Brain microvascular endothelial cell (primary cell): ENCODE results near the gene MLLT6.

Experiments used
- DNase-seq: peaks from one replicate; pipeline ENCODE4 v3.0.0-alpha.2; 2020
- H3K27ac ChIP-seq: fragments of 250-450 bp; sonication (Bioruptor Pico); 2 replicates; pipeline ENCODE4 v1.5.1; 2020; ENCODE audit warnings: mild to moderate bottlenecking, moderate library complexity
- H3K27me3 ChIP-seq: fragments of 250-450 bp; sonication (Bioruptor Pico); replicated peaks from 2 replicates; pipeline ENCODE4 v1.5.1; 2020; ENCODE audit warnings: mild to moderate bottlenecking
- H3K36me3 ChIP-seq: fragments of 250-450 bp; sonication (Bioruptor Pico); replicated peaks from 2 replicates; pipeline ENCODE4 v1.5.1; 2020; ENCODE audit warnings: mild to moderate bottlenecking
- H3K4me3 ChIP-seq: 2 replicates; pipeline ENCODE4 v1.5.1; 2011; ENCODE audit warnings: low read depth, mild to moderate bottlenecking, control low read depth, low read length, moderate library complexity
- CTCF ChIP-seq: IDR thresholded peaks from 2 replicates; pipeline ENCODE4 v1.5.1; 2011; ENCODE audit warnings: low read depth, mild to moderate bottlenecking, moderate library complexity, low read length, control low read depth, inconsistent platforms; ENCODE audit errors: missing control alignments
- in situ Hi-C: cut with HindIII; loops from 2 replicates; pipeline ENCODE4 v1.10.0; 2017; ENCODE audit warnings: low sequenced_read_pairs, low pct_ligation_motif_present

Gene MLLT6

GRCh38 chr17:38735161-38735997, 30.3 kb downstream of the MLLT6 start:
- no peak overlapping the region for H3K4me3 ChIP-seq
- DNase-seq: no peak
- peaks cover 50% of the 10 kb centered on the region for H3K36me3 ChIP-seq
- TF ChIP-seq CTCF: peak; percentile 96
- in situ Hi-C loops: no loop called here
- no peak overlapping the region for H3K27ac ChIP-seq
- no peaks in the 10 kb centered on the region for H3K27me3 ChIP-seq

- no peak for TF ChIP-seq CTCF
- in situ Hi-C loops: no loop called here
- Histone ChIP-seq H3K27me3 (no peaks in the 10 kb centered on the region), H3K36me3 (peaks cover 50% of the 10 kb centered on the region), H3K4me3 (no peak overlapping the region), H3K27ac (no peak overlapping the region)
- no peak for DNase-seq
Measured at GRCh38 chr17:38738007-38738662, 33.1 kb downstream of the MLLT6 start.

GRCh38 chr17:38738686-38739085, 33.6 kb downstream of the MLLT6 start:
- H3K36me3 ChIP-seq: peaks cover 50% of the 10 kb centered on the region
- no peak for DNase-seq
- H3K4me3 ChIP-seq: no peak overlapping the region
- no peaks in the 10 kb centered on the region for H3K27me3 ChIP-seq
- in situ Hi-C loops: no loop called here
- no peak for TF ChIP-seq CTCF
- no peak overlapping the region for H3K27ac ChIP-seq

GRCh38 chr17:38739305-38739704, 34.2 kb downstream of the MLLT6 start:
- no peaks in the 10 kb centered on the region for H3K27me3 ChIP-seq
- in situ Hi-C loops: no loop called here
- DNase-seq: no peak
- H3K36me3 ChIP-seq: peaks cover 47% of the 10 kb centered on the region
- no peak overlapping the region for H3K27ac ChIP-seq
- H3K4me3 ChIP-seq: no peak overlapping the region
- TF ChIP-seq CTCF: no peak

- in situ Hi-C loops: no loop called here
- Histone ChIP-seq H3K4me3 (no peak overlapping the region), H3K27ac (no peak overlapping the region), H3K27me3 (no peaks in the 10 kb centered on the region), H3K36me3 (peaks cover 47% of the 10 kb centered on the region)
- TF ChIP-seq CTCF: no peak
- DNase-seq: no peak
Measured at GRCh38 chr17:38740044-38740443, 35.0 kb downstream of the MLLT6 start.
